Fibroblast of mammary gland (primary cell): ENCODE results near the gene MAML3.

ENCODE experiments used
- DNase-seq: peaks from one replicate; pipeline ENCODE4 v3.0.0-alpha.2; 2010; ENCODE audit warnings: low read depth
- H3K4me3 ChIP-seq: 2 replicates; pipeline ENCODE4 v1.5.1; 2011; ENCODE audit warnings: low read depth, mild to moderate bottlenecking, low read length, moderate library complexity; ENCODE audit not compliant: control insufficient read depth
- TF ChIP-seq, protein P1 (sequence below): conservative IDR thresholded peaks from 2 replicates; pipeline ENCODE4 v1.5.1; 2011; ENCODE audit warnings: low read depth, low read length, inconsistent platforms; ENCODE audit not compliant: control insufficient read depth, insufficient read depth

MAML3 gene

GRCh38 chr4:139848028-139848427 is 306.0 kb downstream of the MAML3 start:
- H3K4me3 ChIP-seq: no peak overlapping the region
- TF ChIP-seq, protein P1, sequence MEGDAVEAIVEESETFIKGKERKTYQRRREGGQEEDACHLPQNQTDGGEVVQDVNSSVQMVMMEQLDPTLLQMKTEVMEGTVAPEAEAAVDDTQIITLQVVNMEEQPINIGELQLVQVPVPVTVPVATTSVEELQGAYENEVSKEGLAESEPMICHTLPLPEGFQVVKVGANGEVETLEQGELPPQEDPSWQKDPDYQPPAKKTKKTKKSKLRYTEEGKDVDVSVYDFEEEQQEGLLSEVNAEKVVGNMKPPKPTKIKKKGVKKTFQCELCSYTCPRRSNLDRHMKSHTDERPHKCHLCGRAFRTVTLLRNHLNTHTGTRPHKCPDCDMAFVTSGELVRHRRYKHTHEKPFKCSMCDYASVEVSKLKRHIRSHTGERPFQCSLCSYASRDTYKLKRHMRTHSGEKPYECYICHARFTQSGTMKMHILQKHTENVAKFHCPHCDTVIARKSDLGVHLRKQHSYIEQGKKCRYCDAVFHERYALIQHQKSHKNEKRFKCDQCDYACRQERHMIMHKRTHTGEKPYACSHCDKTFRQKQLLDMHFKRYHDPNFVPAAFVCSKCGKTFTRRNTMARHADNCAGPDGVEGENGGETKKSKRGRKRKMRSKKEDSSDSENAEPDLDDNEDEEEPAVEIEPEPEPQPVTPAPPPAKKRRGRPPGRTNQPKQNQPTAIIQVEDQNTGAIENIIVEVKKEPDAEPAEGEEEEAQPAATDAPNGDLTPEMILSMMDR: no peak
- no peak for DNase-seq

DNA sequence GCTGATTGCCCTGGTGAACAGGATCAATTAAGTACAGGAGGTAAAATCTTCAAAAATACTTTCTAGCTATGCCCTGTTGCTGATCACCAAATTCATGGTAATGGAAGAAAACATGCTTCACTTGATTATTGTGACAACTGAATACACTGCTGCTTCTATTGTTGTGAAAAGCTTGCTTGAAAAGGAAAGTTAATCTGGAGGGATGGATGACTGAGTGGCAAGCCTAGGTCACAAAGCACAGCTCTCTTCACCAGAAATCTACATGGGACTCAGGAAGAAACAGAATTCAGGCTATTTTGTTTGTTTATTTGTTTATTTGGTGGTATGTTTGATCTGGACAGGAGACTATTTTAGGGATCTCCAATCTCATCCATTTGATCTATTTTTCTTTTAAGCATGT is 306.4 kb downstream of the MAML3 start:
- TF ChIP-seq, protein P1: no peak
- H3K4me3 ChIP-seq: no peak overlapping the region
- DNase-seq: no peak

DNA sequence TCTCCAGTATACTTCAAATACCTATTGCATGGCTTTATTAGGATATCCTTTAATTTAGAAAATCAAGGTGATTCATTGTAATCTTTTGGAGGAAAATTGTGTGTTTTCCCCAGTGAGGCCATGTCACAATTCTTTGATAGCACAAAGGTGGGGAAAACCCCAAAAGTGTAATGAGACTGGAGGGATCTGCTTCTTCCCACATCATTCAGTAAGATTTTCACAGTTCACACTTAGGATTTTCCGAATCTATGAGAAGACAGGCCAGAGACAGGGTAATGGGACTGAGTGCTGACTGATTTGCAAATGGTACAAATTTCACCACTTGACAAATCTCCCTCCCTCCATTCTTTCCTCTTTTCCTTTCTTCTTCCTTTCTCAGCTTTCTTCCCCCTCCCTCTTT is 307.2 kb downstream of the MAML3 start:
- TF ChIP-seq, protein P1: no peak
- no peak for DNase-seq
- H3K4me3 ChIP-seq: no peak overlapping the region

DNA sequence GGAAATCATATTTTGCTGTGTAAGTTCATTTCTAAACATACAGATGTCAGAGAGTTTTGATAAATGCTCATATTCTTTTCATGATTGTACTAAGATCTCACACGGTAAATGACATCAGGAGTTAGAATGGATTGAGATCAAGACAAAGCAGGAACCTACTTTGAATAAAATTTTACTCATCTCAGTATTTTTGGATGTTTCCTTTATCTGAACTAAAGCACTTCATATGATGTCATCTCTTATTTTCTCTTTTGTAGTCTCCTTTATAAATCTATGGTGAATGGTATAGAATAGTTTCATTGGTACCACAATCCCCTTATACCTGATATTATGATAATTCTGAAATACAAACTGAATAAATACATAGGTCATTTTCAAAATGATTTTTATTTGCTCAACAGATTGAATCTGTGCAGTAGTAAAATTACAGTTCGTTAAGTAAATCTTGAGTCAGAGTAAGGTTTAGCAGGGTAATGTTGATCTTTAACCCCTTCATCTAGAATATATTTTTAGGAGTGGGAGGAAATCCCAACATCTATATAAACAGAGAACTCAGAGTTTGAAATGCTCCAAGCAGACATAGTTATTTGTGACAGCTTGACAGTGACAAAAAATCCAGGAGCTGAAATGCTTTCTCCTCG is 308.4 kb downstream of the MAML3 start:
- no peak overlapping the region for H3K4me3 ChIP-seq
- TF ChIP-seq, protein P1: no peak
- DNase-seq: no peak

DNA sequence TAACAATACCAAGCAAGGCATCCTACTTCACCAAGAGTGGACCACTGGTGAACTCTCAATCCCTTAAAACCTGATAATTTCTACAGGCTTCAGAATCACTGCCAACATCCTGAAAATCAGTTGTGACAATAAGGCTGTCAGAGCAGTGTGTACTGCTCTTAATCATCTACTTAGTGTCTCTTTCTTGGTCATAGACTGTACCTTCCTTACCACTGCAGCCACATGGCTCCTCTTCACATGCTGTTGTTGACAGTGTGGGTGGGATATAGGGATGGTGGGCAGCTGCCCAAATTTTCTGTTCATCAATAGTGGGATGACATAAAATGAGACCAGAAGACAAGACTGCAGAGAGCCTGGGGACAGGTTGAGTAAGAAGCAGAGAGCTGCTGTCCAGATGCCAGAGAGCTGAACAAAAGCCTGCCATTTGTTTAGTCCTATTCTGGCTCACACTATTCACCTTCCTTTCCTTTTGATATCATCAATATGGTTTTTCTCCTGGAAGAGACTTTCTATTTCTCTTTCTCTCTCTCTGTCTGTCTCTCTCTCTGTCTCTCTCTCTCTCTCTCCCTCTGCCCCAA is 309.4 kb downstream of the MAML3 start:
- H3K4me3 ChIP-seq: no peak overlapping the region
- TF ChIP-seq, protein P1: no peak
- DNase-seq: peak; percentile 12

GRCh38 chr4:139844057-139844456 is 309.9 kb downstream of the MAML3 start:
- peak; percentile 62 for DNase-seq
- TF ChIP-seq, protein P1: no peak
- H3K4me3 ChIP-seq: no peak overlapping the region
